IPS DF 4.7 (cell line): Measurements from ENCODE around the gene TBC1D5.

ENCODE experiments used
- DNase-seq: peaks from one replicate; pipeline ENCODE4 v3.0.0-alpha.2; 2013; ENCODE audit warnings: low spot score; ENCODE audit errors: extremely low read depth

TBC1D5 gene

GRCh38 chr3:17179381-17180205 lies 562.8 kb downstream of the TBC1D5 start:
- no peak for DNase-seq

GRCh38 chr3:17176757-17177156 lies 565.7 kb downstream of the TBC1D5 start:
- no peak for DNase-seq

DNA sequence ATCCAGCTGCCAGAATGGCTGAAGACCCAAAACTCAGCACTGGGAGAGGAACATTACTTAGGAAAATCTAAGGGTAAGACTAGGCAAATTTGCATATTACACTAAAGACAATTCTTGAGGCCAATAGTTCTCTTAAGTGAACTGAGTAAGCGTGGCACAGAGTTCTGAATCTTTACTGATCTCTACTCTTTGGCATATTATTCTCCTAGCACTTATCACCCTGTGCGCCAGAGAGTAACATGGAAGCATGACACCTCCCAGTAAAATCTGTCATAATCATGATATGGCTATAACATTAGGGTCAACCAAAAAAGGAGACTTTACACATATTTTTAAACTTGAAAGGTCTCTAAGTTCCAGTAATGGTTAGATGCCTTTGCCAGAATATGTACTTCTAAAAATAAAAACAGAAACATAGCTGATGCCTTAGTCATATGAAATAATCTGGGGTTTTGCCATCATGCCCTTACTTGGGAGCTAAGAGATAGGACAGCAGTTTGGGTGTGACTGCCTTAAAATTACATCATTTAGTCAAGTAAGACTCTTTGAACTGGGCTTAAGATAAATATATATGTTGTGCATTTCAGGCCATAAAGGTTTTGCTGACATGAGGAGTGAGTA lies 567.1 kb downstream of the TBC1D5 start:
- no peak for DNase-seq

- DNase-seq = no peak
Observed at GRCh38 chr3:17166369-17166768, 576.1 kb downstream of the TBC1D5 start.

GRCh38 chr3:17162116-17162515 lies 580.3 kb downstream of the TBC1D5 start:
- no peak for DNase-seq

DNA sequence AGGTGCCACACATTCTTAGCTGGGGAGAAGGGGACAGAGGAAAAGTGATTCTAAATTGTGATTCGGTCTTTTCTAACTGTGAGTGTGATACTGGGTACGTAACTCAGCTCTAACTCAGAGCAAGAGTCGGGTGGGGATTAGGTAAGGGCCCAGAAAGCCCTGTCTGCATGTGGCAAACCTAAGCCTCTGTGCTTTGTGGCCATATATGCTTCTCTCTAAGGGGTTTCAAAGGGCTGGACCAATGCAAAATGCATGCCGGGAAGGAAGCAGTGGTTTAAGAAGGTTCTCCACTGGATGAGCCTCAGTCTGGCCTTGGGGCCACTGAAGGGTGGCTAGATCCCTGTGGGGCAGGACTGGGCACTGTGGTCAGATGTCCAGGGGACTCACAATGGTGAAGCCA lies 581.8 kb downstream of the TBC1D5 start:
- DNase-seq = no peak

DNA sequence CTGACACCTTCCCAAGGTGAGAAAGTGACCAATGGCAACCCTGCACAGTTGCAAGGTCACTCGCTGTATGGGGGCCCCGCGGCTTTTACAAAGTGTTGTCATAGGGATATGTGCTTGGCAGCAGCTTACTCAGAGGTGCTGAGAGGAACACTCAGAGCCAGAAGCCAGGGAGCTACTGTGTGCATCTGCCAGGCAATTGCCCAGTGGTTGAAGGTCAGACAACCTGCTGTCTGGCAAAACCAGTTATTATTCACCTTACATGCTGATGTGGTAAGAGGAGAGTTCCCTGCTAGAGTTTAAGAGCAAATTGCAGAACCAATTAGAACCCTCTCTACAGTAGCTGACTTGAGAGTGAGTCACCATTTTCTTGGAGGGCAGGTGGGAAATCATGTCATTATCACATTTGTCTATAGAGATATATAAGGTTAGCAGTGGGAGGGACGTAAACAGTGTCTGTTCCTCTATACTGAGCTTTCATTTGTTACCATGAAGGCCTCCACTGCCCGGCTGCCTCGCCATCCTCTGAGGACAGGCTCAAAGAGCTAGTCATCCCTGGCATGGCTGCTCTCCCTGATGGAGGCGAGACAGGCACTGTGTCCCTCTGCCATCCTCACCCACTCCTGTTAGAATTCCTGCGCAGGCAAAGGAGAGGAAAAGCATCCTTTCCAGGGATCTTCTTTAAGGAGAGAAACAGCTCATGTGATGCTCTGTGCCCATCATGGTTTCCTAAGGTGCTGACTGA lies 583.3 kb downstream of the TBC1D5 start:
- no peak for DNase-seq

- DNase-seq = no peak
Observed at GRCh38 chr3:17157713-17158112, 584.7 kb downstream of the TBC1D5 start.

- no peak for DNase-seq
Observed at GRCh38 chr3:17156864-17157263, 585.6 kb downstream of the TBC1D5 start.

- DNase-seq = no peak
Observed at GRCh38 chr3:17155951-17156350, 586.5 kb downstream of the TBC1D5 start.

- no peak for DNase-seq
Observed at GRCh38 chr3:17154941-17155340, 587.5 kb downstream of the TBC1D5 start.

DNA sequence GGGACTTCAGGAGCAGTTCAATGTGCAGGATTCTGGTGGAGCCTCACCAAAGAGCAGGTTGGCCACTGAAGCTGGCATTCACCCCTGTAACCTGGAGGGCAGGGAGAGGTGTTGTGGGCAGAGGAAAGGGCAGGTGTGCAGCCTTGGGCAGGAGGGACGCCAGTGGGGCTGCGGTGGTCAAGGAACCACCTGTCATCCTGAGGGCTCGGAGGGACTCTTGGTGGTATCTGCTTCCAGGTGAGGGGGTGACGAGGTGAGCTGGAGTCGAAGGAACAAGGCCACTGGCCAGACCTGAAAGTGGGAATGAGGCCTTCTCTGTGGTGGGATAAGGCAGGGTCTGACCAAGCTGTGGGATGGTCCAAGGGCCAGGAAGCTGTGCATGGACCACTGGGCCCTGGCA lies 588.2 kb downstream of the TBC1D5 start:
- DNase-seq = no peak

GRCh38 chr3:17153209-17153608 lies 589.2 kb downstream of the TBC1D5 start:
- no peak for DNase-seq

GRCh38 chr3:17151598-17152373 lies 590.6 kb downstream of the TBC1D5 start:
- DNase-seq = no peak

- no peak for DNase-seq
Observed at GRCh38 chr3:17149076-17149475, 593.4 kb downstream of the TBC1D5 start.

DNA sequence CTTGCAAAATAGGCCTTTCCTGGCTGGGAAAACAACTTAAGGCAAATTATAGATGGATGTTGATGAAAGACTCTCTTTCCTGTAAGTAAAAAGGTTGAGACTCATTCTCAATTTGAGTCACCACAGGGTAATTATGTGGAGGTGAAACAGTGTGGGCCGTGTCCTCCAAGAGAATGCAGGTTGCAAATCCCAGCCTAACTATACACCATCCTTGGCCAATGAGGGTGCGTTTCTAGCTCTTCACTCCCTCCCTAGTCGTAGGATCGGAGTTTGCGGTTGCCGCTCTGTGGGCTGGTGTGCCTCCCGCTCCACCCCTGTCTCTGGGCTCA lies 597.8 kb downstream of the TBC1D5 start:
- DNase-seq = no peak

- no peak for DNase-seq
Observed at GRCh38 chr3:17143893-17144664, 598.4 kb downstream of the TBC1D5 start.

GRCh38 chr3:17142516-17142915 lies 599.9 kb downstream of the TBC1D5 start:
- no peak for DNase-seq

DNA sequence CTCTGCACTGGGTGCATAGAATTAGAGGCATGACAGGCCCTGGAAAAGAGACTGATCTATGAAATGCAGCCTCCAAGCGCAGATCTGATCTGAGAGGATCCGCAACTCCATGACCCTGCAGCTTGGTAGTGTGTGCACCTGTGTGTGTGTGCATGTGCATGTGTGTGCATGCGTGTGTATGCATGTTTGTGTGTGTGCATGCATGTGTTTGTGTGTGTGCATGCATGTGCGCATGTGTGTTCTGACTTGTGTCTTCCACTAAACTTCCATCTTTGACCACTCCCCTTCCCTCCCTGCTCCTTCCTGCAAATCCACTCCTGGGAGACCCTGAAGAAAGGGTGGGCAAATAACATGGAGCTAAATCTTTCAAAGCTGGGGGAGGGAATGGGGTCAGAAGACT lies 600.7 kb downstream of the TBC1D5 start:
- DNase-seq = no peak

DNA sequence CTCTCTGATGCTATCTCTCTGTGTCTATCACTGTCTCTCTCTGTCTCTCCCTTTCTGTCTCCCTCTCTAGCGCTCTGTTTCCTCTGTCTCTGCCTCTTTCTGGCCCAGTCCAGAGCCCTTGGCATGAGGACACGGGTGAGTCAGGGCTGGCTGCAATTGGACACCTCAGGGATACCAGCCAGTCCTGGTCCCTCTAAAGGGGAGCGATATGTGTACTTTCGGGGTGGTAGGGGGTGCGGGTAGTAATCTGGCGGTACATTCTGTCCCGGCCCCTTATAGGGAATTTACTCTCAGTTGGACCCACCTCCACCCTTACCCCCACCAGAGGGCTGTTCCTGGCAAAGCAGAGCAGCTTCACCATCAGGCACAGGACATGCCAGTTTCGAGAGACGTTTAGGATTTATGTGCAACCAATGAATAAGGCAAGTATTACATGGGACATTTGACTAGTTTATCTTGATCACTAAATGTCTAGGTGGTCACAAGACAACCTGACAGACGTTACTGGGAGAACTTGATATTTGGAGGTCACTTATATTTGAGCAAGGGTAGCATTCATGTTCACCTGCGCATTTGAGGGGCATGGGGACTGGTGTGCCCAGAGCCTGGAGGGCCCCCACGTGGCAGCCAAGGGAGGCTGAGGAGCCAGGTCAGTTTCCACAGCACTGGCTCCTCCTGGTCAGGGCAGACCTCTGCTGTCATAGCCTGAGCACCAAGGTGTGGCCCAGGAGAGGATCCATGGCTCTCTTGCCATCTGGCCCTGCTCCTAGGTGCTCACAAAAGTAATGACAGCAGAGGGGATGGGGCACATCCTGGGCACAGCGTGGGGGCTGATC lies 601.5 kb downstream of the TBC1D5 start:
- no peak for DNase-seq
